Measurements from ENCODE around the gene SLCO4A1. TPM values are rescaled to one million over a fixed set of nuclear protein-coding genes. Genes with fewer than 3 reads are reported as not detected.

SLCO4A1 gene
- total RNA-seq, 1 donor from 2014 or later = 160 TPM

DNA sequence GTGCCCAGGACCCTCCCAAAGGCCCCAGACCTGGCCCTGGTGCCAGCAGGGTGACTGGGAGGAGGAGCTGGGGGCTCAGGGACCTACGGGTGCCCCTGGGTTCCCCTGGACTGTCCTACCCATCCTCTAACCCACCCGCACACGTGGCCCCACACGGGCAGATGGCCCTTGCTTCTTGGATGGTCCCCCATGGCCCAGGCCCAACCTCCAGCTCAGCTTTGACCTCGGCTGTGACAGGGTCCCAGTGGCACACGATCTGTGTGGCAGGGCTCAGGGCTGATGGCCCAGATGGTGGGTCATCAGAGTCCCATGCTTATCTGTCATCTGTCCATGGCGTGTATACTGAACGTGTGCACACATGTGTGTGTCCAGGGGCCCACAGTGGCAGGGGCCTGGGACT, 70.3 kb downstream of the SLCO4A1 start:
- Histone ChIP-seq H3K27ac (no peak overlapping the region), H3K4me1 (no peaks in the 10 kb centered on the region), H3K27me3 (peaks cover 24% of the 10 kb centered on the region), H3K9me3 (no peaks in the 10 kb centered on the region), H3K36me3 (no peaks in the 10 kb centered on the region), H3K4me3 (no peak overlapping the region)
- no peak for DNase-seq (ENCODE audit: low spot score in 2 of 2)
- intact Hi-C loops (cut with DNase I) = no loop called here
- TF ChIP-seq, protein P1, sequence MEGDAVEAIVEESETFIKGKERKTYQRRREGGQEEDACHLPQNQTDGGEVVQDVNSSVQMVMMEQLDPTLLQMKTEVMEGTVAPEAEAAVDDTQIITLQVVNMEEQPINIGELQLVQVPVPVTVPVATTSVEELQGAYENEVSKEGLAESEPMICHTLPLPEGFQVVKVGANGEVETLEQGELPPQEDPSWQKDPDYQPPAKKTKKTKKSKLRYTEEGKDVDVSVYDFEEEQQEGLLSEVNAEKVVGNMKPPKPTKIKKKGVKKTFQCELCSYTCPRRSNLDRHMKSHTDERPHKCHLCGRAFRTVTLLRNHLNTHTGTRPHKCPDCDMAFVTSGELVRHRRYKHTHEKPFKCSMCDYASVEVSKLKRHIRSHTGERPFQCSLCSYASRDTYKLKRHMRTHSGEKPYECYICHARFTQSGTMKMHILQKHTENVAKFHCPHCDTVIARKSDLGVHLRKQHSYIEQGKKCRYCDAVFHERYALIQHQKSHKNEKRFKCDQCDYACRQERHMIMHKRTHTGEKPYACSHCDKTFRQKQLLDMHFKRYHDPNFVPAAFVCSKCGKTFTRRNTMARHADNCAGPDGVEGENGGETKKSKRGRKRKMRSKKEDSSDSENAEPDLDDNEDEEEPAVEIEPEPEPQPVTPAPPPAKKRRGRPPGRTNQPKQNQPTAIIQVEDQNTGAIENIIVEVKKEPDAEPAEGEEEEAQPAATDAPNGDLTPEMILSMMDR (IDR thresholded peaks at IDR 0.05) = no peak

DNA sequence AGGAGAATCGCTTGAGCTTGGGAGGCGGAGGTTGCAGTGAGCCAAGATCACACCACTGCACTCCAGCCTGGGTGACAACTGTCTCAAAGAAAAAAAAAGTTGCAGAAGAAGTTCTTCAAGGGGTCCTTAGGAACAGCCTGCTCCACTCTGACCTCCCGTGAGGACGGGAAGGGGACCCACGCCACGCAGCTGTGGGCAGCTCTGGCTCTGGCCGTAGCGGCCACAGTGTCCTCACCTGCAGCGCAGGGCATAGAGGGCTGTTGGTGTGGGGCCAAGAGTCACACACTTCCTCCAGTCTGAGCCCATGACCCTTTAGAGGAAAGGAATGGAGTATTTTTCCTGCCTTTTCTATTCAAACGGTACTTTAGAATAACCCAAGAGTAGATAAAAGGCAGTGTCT, 71.7 kb downstream of the SLCO4A1 start:
- Histone ChIP-seq H3K9me3 (no peaks in the 10 kb centered on the region), H3K27me3 (peaks cover 12% of the 10 kb centered on the region), H3K4me3 (no peak overlapping the region), H3K27ac (no peak overlapping the region), H3K36me3 (no peaks in the 10 kb centered on the region), H3K4me1 (no peaks in the 10 kb centered on the region)
- TF ChIP-seq, protein P1 (IDR thresholded peaks at IDR 0.05) = no peak
- no peak for DNase-seq (ENCODE audit: low spot score in 2 of 2)
- intact Hi-C loops (cut with DNase I) = no loop called here

DNA sequence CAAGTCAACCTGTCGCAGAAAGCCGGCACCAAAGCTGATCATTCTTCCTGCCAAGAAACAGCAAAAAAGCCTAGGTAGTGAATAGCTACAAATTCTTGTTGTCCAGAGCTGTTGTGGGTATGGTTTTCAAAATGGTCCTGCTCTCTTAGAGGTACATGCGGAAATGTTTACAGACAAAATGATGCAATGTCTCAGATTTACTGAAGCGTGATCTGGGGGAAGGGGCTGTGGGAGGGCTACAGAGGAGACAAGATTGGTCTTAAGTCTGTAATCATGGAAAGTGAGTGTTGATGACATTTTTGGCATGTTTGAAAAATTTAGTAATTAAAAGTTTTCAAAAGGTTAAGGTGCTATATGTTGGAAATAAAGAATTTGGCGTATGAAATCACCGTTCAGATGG, 72.5 kb downstream of the SLCO4A1 start:
- Histone ChIP-seq H3K4me3 (no peak overlapping the region), H3K27ac (no peak overlapping the region), H3K4me1 (no peaks in the 10 kb centered on the region), H3K36me3 (no peaks in the 10 kb centered on the region), H3K9me3 (no peaks in the 10 kb centered on the region), H3K27me3 (peaks cover 5% of the 10 kb centered on the region)
- intact Hi-C loops (cut with DNase I) = no loop called here
- TF ChIP-seq, protein P1 (IDR thresholded peaks at IDR 0.05) = no peak
- DNase-seq (ENCODE audit: low spot score in 2 of 2) = no peak

- TF ChIP-seq, protein P1 (IDR thresholded peaks at IDR 0.05) = no peak
- no peak overlapping the region for H3K27ac ChIP-seq
- peaks cover under 1% of the 10 kb centered on the region for H3K27me3 ChIP-seq
- DNase-seq (ENCODE audit: low spot score in 2 of 2) = no peak
- H3K4me1 ChIP-seq = no peaks in the 10 kb centered on the region
- H3K4me3 ChIP-seq = no peak overlapping the region
- intact Hi-C loops (cut with DNase I) = no loop called here
- H3K9me3 ChIP-seq = no peaks in the 10 kb centered on the region
- H3K36me3 ChIP-seq = no peaks in the 10 kb centered on the region
Observed at GRCh38 chr20:62715201-62715600, 72.9 kb downstream of the SLCO4A1 start.

- TF ChIP-seq, protein P1 (IDR thresholded peaks at IDR 0.05) = no peak
- intact Hi-C loops (cut with DNase I) = no loop called here
- H3K9me3 ChIP-seq = peaks cover 0 to 6% of the 10 kb centered on the region in 2 donors
- H3K4me3 ChIP-seq = no peak overlapping the region
- DNase-seq (ENCODE audit: low spot score in 2 of 2) = no peak
- no peaks in the 10 kb centered on the region for H3K4me1 ChIP-seq
- no peaks in the 10 kb centered on the region for H3K36me3 ChIP-seq
- no peaks in the 10 kb centered on the region for H3K27me3 ChIP-seq
- no peak overlapping the region for H3K27ac ChIP-seq
Observed at GRCh38 chr20:62716198-62716940, 74.1 kb downstream of the SLCO4A1 start.

All from ascending aorta (tissue), 2 donors.